PFSK-1 (cell line): ENCODE data around the gene MKRN2.

Experiments used
- FOXP2 ChIP-seq: optimal IDR thresholded peaks from 2 replicates; pipeline ENCODE3; 2011; ENCODE audit warnings: borderline replicate concordance, control low read depth, inconsistent platforms; ENCODE audit not compliant: insufficient read depth; ENCODE audit errors: extremely low read length, extremely low read depth
- POLR2AphosphoS5 ChIP-seq: IDR thresholded peaks from 2 replicates; pipeline ENCODE4 v1.6.1; 2012; ENCODE audit warnings: low read depth, mild to moderate bottlenecking, control low read depth, low read length, moderate library complexity
- SIN3A ChIP-seq: IDR thresholded peaks from 2 replicates; pipeline ENCODE4 v1.6.1; 2012; ENCODE audit warnings: mild to moderate bottlenecking, low read length, moderate library complexity, borderline replicate concordance; ENCODE audit not compliant: insufficient read depth
- TAF1 ChIP-seq: IDR thresholded peaks from 2 replicates; pipeline ENCODE4 v1.6.1; 2012; ENCODE audit warnings: low read length, control low read depth, borderline replicate concordance; ENCODE audit not compliant: insufficient read depth
- TF ChIP-seq, protein P1 (sequence below), 2 experiments: IDR thresholded peaks; 2 replicates each; pipeline versions ENCODE4 v1.6.1 to v1.8.0; 2011 to 2012; ENCODE audit warnings: low read depth in 2 of 2, low read length in 2 of 2, control low read depth in 1 of 2, inconsistent platforms in 1 of 2, mild to moderate bottlenecking in 1 of 2, moderate library complexity in 1 of 2; ENCODE audit not compliant: insufficient read depth in 1 of 2

The MKRN2 gene

DNA sequence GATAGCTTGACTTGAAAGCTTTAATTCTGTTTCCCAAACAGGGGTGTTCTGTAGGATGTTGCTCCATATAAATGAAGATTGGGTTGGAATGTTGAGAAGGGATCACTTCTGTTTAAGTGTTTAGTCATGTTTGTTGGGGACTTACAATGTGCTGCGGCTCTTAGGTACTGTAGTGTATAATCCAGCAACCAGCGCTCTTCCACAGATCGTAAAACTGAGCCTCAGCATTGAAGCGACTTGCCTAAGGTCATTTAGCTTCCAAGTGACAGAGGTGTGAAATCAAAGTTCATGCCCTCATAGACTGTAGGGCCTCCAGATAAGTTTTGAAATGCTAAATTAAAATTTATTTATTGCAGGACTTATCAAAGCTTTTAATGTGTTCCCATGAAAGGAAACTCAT lies 1.8 kb downstream of the MKRN2 start:
- TF ChIP-seq SIN3A: no peak
- no peak for TF ChIP-seq FOXP2
- TF ChIP-seq, protein P1, sequence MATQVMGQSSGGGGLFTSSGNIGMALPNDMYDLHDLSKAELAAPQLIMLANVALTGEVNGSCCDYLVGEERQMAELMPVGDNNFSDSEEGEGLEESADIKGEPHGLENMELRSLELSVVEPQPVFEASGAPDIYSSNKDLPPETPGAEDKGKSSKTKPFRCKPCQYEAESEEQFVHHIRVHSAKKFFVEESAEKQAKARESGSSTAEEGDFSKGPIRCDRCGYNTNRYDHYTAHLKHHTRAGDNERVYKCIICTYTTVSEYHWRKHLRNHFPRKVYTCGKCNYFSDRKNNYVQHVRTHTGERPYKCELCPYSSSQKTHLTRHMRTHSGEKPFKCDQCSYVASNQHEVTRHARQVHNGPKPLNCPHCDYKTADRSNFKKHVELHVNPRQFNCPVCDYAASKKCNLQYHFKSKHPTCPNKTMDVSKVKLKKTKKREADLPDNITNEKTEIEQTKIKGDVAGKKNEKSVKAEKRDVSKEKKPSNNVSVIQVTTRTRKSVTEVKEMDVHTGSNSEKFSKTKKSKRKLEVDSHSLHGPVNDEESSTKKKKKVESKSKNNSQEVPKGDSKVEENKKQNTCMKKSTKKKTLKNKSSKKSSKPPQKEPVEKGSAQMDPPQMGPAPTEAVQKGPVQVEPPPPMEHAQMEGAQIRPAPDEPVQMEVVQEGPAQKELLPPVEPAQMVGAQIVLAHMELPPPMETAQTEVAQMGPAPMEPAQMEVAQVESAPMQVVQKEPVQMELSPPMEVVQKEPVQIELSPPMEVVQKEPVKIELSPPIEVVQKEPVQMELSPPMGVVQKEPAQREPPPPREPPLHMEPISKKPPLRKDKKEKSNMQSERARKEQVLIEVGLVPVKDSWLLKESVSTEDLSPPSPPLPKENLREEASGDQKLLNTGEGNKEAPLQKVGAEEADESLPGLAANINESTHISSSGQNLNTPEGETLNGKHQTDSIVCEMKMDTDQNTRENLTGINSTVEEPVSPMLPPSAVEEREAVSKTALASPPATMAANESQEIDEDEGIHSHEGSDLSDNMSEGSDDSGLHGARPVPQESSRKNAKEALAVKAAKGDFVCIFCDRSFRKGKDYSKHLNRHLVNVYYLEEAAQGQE (IDR thresholded peaks at IDR 0.05; ENCODE audit: insufficient read depth in 1 of 2, low read depth in 2 of 2, low read length in 2 of 2): no peak
- TF ChIP-seq POLR2AphosphoS5: no peak
- TF ChIP-seq TAF1: no peak

DNA sequence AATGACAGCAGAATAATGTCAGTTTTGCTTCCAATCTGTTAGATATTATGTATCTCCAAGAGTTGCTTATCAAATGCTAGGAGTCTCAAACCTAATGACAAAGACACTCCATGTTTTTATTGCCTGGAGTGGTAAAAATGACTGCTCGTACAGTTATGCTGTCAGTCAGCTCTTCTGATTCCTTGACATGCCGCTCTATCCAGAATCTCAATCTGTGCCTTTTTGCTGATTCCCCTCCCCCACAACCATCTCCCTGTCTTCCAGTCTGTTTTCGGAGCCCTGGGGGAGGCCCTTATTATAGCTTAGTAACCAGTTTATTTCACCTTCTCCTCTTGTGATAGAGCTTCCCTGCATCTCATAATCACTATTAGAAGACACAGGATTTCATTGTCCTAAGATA lies 2.6 kb downstream of the MKRN2 start:
- no peak for TF ChIP-seq SIN3A
- TF ChIP-seq FOXP2: no peak
- no peak for TF ChIP-seq TAF1
- no peak for TF ChIP-seq POLR2AphosphoS5
- TF ChIP-seq, protein P1 (IDR thresholded peaks at IDR 0.05; ENCODE audit: insufficient read depth in 1 of 2, low read depth in 2 of 2, low read length in 2 of 2): no peak

DNA sequence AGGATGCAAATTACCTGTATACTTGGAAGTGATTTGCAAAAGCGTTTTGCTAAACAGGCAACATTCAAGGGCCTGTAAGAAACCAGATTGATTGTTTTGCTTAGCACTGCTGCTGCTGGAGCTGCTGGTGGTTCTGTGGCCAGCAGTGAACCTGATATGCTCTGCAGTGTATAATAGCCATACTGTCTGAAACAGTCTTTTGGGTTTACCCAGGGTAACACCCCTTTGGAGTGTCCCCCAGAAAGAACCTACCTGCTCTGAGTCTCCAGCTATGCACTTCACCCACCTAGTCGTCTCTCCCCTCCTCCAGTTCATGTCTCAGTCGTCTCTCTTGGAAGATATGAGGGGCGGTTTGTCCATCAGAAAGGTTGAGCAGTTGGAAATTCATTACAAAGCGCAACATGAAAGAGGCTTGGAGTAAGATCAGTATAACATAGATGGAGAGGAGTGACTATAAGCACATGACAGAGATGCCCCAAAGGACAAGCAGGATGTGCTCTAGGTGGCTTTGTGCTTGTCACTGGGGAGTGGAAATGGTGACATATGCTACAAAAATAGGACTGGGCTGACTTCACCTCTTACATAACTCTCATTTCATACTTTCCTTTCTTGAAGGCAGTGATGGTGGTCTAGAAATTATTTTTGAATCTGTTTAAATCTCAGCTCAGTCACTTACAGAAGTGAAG lies 3.8 kb downstream of the MKRN2 start:
- TF ChIP-seq SIN3A: no peak
- TF ChIP-seq, protein P1 (IDR thresholded peaks at IDR 0.05; ENCODE audit: insufficient read depth in 1 of 2, low read depth in 2 of 2, low read length in 2 of 2): no peak
- no peak for TF ChIP-seq FOXP2
- TF ChIP-seq POLR2AphosphoS5: no peak
- no peak for TF ChIP-seq TAF1

DNA sequence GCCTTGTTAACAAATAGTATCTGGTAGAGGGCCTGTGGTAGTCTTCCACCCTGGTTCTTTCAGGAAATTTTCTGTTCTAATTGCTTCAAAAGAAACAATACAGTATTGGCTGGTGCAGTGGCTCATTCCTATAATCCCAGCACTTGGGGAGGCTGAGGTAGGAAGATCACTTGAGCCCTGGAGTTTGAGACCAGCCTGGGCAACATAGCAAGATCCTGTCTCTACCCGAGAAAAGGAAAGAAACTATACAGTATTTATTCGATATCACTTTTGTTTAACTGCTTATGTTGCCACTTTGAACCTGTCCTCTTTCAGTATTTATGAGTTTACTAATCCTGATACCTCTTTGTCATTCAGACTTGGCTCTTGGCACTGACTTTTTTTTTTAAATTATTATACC lies 4.5 kb downstream of the MKRN2 start:
- no peak for TF ChIP-seq FOXP2

DNA sequence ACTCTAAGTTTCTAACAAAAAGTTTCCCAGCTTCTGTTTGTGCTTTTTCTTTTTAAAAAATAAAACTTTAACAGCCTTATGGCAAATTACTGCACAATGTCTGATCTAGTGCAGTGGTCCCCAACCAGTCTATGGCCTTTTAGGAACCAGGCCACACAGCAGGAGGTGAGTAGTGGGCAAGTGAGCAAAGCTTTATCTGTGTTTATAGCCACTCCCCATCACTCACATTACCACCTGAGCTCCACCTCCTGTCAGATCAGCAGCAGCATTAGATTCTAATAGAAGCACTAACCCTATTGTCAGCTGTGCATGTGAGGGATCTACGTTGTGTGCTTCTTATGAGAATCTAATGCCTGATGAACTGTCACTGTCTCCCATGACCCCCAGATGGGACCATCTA lies 5.6 kb downstream of the MKRN2 start:
- no peak for TF ChIP-seq POLR2AphosphoS5
- no peak for TF ChIP-seq FOXP2
- no peak for TF ChIP-seq SIN3A
- TF ChIP-seq TAF1: no peak
- TF ChIP-seq, protein P1 (IDR thresholded peaks at IDR 0.05; ENCODE audit: insufficient read depth in 1 of 2, low read depth in 2 of 2, low read length in 2 of 2): no peak
